Muscle of arm (tissue), 14 donors: ENCODE data around the gene TMEM212. TPM values are rescaled to one million over a fixed set of nuclear protein-coding genes. Genes with fewer than 3 reads are reported as not detected.

Experiments
- DNase-seq: peaks from one replicate; pipeline ENCODE4 v3.0.0-alpha.2; 2013
- long read RNA-seq, 11 donors: transcript quantifications; one replicate each; lab custom pipeline, GENCODE V29; 2026
- polyA plus RNA-seq, 12 donors: library from polyadenylated mRNA; unstranded; fragments of 120-200 nt; gene quantifications; one replicate each; pipeline ENCODE4 v1.2.1, GENCODE V29; 2013; ENCODE audit not compliant: insufficient read length in 12 of 12

Gene TMEM212
- polyA plus RNA-seq, result under 1 TPM in 8 of 12 donors, not detected in 4; 0.14 to 0.36 (median 0.16) TPM
- long read RNA-seq, donor 1, result 0 reads
- long read RNA-seq, donor 2, result 0 reads
- long read RNA-seq, donor 3, result 0 reads
- long read RNA-seq, donor 4, result 0 reads
- long read RNA-seq, donor 5, result 0 reads
- long read RNA-seq, donor 6, result 0 reads
- long read RNA-seq, donor 7, result 0 reads
- long read RNA-seq, donor 8, result 0 reads
- long read RNA-seq, donor 9, result 0 reads
- long read RNA-seq, donor 10, result 0 reads
- long read RNA-seq, donor 11, result 0 reads

- DNase-seq, result no peak
Observed at GRCh38 chr3:171842864-171843518, at the start of gene TMEM212. TMEM212 (plus strand) TSS chr3:171843349; CDS start chr3:171843384, 35 bp downstream.

- DNase-seq, result no peak
Observed at GRCh38 chr3:171796625-171797264, 46.4 kb upstream of the TMEM212 start.

- DNase-seq, result no peak
Observed at GRCh38 chr3:171797265-171797679, 45.9 kb upstream of the TMEM212 start.

GRCh38 chr3:171797873-171798272, 45.3 kb upstream of the TMEM212 start:
- no peak for DNase-seq

GRCh38 chr3:171799501-171799900, 43.6 kb upstream of the TMEM212 start:
- DNase-seq, result no peak

- DNase-seq, result no peak
Observed at GRCh38 chr3:171801738-171802589, 41.2 kb upstream of the TMEM212 start.

GRCh38 chr3:171802590-171802956, 40.6 kb upstream of the TMEM212 start:
- DNase-seq, result no peak

- no peak for DNase-seq
Observed at GRCh38 chr3:171803044-171803443, 40.1 kb upstream of the TMEM212 start.

GRCh38 chr3:171804618-171805389, 38.3 kb upstream of the TMEM212 start:
- peak; percentile 54 for DNase-seq

GRCh38 chr3:171805687-171806086, 37.5 kb upstream of the TMEM212 start:
- DNase-seq, result no peak

- no peak for DNase-seq
Observed at GRCh38 chr3:171806200-171807128, 36.7 kb upstream of the TMEM212 start.

GRCh38 chr3:171807129-171807675, 35.9 kb upstream of the TMEM212 start:
- DNase-seq, result no peak

GRCh38 chr3:171807806-171808205, 35.3 kb upstream of the TMEM212 start:
- DNase-seq, result no peak

- peak; percentile 82 for DNase-seq
Observed at GRCh38 chr3:171809611-171809860, 33.6 kb upstream of the TMEM212 start.

GRCh38 chr3:171809861-171810628, 33.1 kb upstream of the TMEM212 start, which contains the start of gene PLD1:
PLD1 (minus strand) TSS chr3:171810483; CDS start chr3:171738051, 72,432 bp downstream.
- DNase-seq, result peak; percentile 86

GRCh38 chr3:171810629-171811294, 32.4 kb upstream of the TMEM212 start:
- peak; percentile 87 for DNase-seq

GRCh38 chr3:171811295-171811912, 31.7 kb upstream of the TMEM212 start:
- DNase-seq, result no peak

GRCh38 chr3:171811913-171812335, 31.2 kb upstream of the TMEM212 start:
- DNase-seq, result no peak
